ENCODE measurements around the gene KAZN. TPM values are rescaled to one million over a fixed set of nuclear protein-coding genes. Genes with fewer than 3 reads are reported as not detected.

The KAZN gene
- polyA plus RNA-seq, 2 of the 4 experiments (the other 2 are of a cell fraction), result 1.3 to 1.9 TPM

- Histone ChIP-seq H3K4me1 (no peaks in the 10 kb centered on the region), H3K27ac (no peak overlapping the region), H3K4me2 (no peak overlapping the region), H3K4me3 (no peak overlapping the region), H3K9me3 (no peaks in the 10 kb centered on the region)
- CTCF ChIA-PET, result no interaction called here
- no peak for ATAC-seq
- FAIRE-seq, result no peak
- TF ChIP-seq E2F6 (IDR thresholded peaks at IDR 0.05; ENCODE audit: borderline replicate concordance, low read depth) (no peak), SREBF2 (IDR thresholded peaks at IDR 0.05) (no peak), BHLHE40 (IDR thresholded peaks at IDR 0.05; ENCODE audit: low read depth, low read length) (no peak), RAD21 (conservative IDR thresholded peaks at IDR 0.05 in 1 of 2, IDR thresholded peaks at IDR 0.05 in 1 of 2) (no peak), NFE2L2 (conservative IDR thresholded peaks at IDR 0.05; ENCODE audit: low read length) (no peak), POLR2AphosphoS2 (conservative IDR thresholded peaks at IDR 0.05; ENCODE audit: low read length) (no peak), HES2 (IDR thresholded peaks at IDR 0.05) (no peak), POLR2A (IDR thresholded peaks at IDR 0.05; ENCODE audit: low read length) (no peak), MYC (IDR thresholded peaks at IDR 0.05; ENCODE audit: borderline replicate concordance, low read length) (no peak), KDM5A (IDR thresholded peaks at IDR 0.05) (no peak), EP300 (IDR thresholded peaks at IDR 0.05) (no peak), HOXB5 (CRISPR knock-in tag; IDR thresholded peaks at IDR 0.05) (no peak), NR3C1 (IDR thresholded peaks at IDR 0.05) (no peak), PHF8 (IDR thresholded peaks at IDR 0.05; ENCODE audit: borderline replicate concordance, low read depth) (no peak), ESRRA (IDR thresholded peaks at IDR 0.05; ENCODE audit: borderline replicate concordance, low read length) (no peak), JUNB (IDR thresholded peaks at IDR 0.05) (no peak), SMC3 (IDR thresholded peaks at IDR 0.05) (no peak)
- TF ChIP-seq, protein P1, sequence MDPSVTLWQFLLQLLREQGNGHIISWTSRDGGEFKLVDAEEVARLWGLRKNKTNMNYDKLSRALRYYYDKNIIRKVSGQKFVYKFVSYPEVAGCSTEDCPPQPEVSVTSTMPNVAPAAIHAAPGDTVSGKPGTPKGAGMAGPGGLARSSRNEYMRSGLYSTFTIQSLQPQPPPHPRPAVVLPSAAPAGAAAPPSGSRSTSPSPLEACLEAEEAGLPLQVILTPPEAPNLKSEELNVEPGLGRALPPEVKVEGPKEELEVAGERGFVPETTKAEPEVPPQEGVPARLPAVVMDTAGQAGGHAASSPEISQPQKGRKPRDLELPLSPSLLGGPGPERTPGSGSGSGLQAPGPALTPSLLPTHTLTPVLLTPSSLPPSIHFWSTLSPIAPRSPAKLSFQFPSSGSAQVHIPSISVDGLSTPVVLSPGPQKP (IDR thresholded peaks at IDR 0.05; ENCODE audit: low read depth, low read length), result no peak
- no peak for DNase-seq (ENCODE audit: low read depth in 1 of 2, low spot score in 1 of 2)
- POLR2A ChIA-PET, result no interaction called here
- WGBS (ENCODE audit: missing lambda C conversion rate), result 64% methylated on average over 3 of the region's 3 CpGs
Observed at GRCh38 chr1:14795589-14795988, 197.1 kb downstream of the KAZN start.

- H3K4me3 ChIP-seq, result no peak overlapping the region
- ChIA-PET CTCF (no interaction called here), POLR2A (no interaction called here)
- H3K4me1 ChIP-seq, result no peaks in the 10 kb centered on the region
- TF ChIP-seq ESRRA (IDR thresholded peaks at IDR 0.05; ENCODE audit: borderline replicate concordance, low read length) (no peak), BCL3 (IDR thresholded peaks at IDR 0.05) (no peak), HEYL (CRISPR knock-in tag; IDR thresholded peaks at IDR 0.05) (no peak), SREBF2 (IDR thresholded peaks at IDR 0.05) (no peak), FOSB (CRISPR knock-in tag; IDR thresholded peaks at IDR 0.05) (no peak), NFE2L2 (conservative IDR thresholded peaks at IDR 0.05; ENCODE audit: low read length) (no peak), MAFK (IDR thresholded peaks at IDR 0.05; ENCODE audit: partially characterized antibody) (no peak), CBX8 (IDR thresholded peaks at IDR 0.05) (no peak), FOSL2 (IDR thresholded peaks at IDR 0.05) (no peak), FOSL2 (CRISPR knock-in tag; IDR thresholded peaks at IDR 0.05) (no peak), PHF8 (IDR thresholded peaks at IDR 0.05; ENCODE audit: borderline replicate concordance, low read depth) (no peak), HOXA7 (CRISPR knock-in tag; IDR thresholded peaks at IDR 0.05) (no peak), ZNF302 (CRISPR knock-in tag; IDR thresholded peaks at IDR 0.05) (no peak)
- TF ChIP-seq, protein P2, sequence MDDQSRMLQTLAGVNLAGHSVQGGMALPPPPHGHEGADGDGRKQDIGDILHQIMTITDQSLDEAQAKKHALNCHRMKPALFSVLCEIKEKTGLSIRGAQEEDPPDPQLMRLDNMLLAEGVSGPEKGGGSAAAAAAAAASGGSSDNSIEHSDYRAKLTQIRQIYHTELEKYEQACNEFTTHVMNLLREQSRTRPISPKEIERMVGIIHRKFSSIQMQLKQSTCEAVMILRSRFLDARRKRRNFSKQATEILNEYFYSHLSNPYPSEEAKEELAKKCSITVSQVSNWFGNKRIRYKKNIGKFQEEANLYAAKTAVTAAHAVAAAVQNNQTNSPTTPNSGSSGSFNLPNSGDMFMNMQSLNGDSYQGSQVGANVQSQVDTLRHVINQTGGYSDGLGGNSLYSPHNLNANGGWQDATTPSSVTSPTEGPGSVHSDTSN (IDR thresholded peaks at IDR 0.05), result no peak
- no peak overlapping the region for H3K4me2 ChIP-seq
- 46% methylated on average over 5 of the region's 5 CpGs for WGBS (ENCODE audit: missing lambda C conversion rate)
- FAIRE-seq, result no peak
- H3K27ac ChIP-seq, result no peak overlapping the region
- ATAC-seq, result no peak
- H3K9me3 ChIP-seq, result no peaks in the 10 kb centered on the region
- no peak for DNase-seq (ENCODE audit: low read depth in 1 of 2, low spot score in 1 of 2)
Observed at GRCh38 chr1:14800014-14800413, 201.5 kb downstream of the KAZN start.

All from A549 (cell line).